K562 (cell line): ENCODE measurements around the gene OMA1. TPM values are rescaled to one million over a fixed set of nuclear protein-coding genes. Genes with fewer than 3 reads are reported as not detected.

Source experiments
- ATAC-seq: fragments of 200-7000 bp; cut with Tn5 transposase; 3 replicates; pipeline ENCODE4 v1.9.1; 2020; ENCODE audit warnings: moderate library complexity
- BruUV-seq: library from RNA; stranded (reverse); fragments of 400-500 nt; replicated peaks from 2 replicates; lab custom pipeline; 2021; lab: Mats Ljungman, UMichigan
- CTCF ChIA-PET: fragments of 300-600 bp; formaldehyde crosslinking; extraction: SDS; loops from one replicate; lab custom pipeline; 2021; ENCODE audit warnings: low intra/inter-chr PET ratio; lab: Yijun Ruan, JAX
- POLR2A ChIA-PET: fragments of 300-600, 350-650 bp; sonication (Branson Sonifier 250); formaldehyde crosslinking; extraction: SDS; loops from one replicate; lab custom pipeline; 2021; ENCODE audit warnings: antibody characterized with exemption, inconsistent platforms; lab: Yijun Ruan, JAX
- DNase-seq, 4 experiments: peaks; one replicate each; pipeline versions ENCODE4 v3.0.0 to v3.0.0-alpha.2; 2011 to 2018; ENCODE audit warnings: low spot score in 3 of 4, mixed read lengths in 3 of 4; ENCODE audit errors: extremely low read depth in 1 of 4
- FAIRE-seq: peaks from 2 replicates; lab custom pipeline; 2011; peaks lifted over from hg19 to GRCh38; lab: Jason Lieb, UNC
- H2AFZ ChIP-seq: 2 replicates; pipeline ENCODE4 v1.6.0; 2011; ENCODE audit warnings: low read depth, low read length, control low read depth, inconsistent platforms
- H3K27ac ChIP-seq: fragments of 200-600 bp; 3 replicates; pipeline ENCODE4 v1.8.0; 2011; ENCODE audit warnings: low read depth, mild to moderate bottlenecking, control low read depth, inconsistent platforms, low read length, moderate library complexity, mixed read lengths; ENCODE audit errors: extremely low read depth
- H3K27me3 ChIP-seq, 2 experiments: fragments of 300-600 bp in 1 of 2; 2 replicates in 1 of 2; 3 replicates in 1 of 2; pipeline versions ENCODE4 v1.6.0 to v1.8.0; 2011; ENCODE audit warnings: inconsistent platforms in 2 of 2, low read length in 2 of 2, mild to moderate bottlenecking in 1 of 2, mixed read lengths in 1 of 2, moderate library complexity in 1 of 2; ENCODE audit not compliant: control insufficient read depth in 2 of 2, insufficient read depth in 2 of 2
- H3K36me3 ChIP-seq: fragments of 300-600 bp; 3 replicates; pipeline ENCODE4 v1.8.0; 2011; ENCODE audit warnings: mild to moderate bottlenecking, low read length, inconsistent platforms; ENCODE audit not compliant: control insufficient read depth, insufficient read depth
- H3K4me1 ChIP-seq, 2 experiments: fragments of 200-600 bp in 1 of 2; replicated peaks in 1 of 2; 2 replicates in 1 of 2; 3 replicates in 1 of 2; pipeline versions ENCODE4 v1.5.1 to v1.8.0; 2011; ENCODE audit warnings: inconsistent platforms in 2 of 2, low read length in 2 of 2, mild to moderate bottlenecking in 1 of 2, mixed read lengths in 1 of 2, moderate library complexity in 1 of 2; ENCODE audit not compliant: control insufficient read depth in 2 of 2, insufficient read depth in 2 of 2
- H3K4me2 ChIP-seq: 2 replicates; pipeline ENCODE4 v1.6.1; 2011; ENCODE audit warnings: low read length, control low read depth, inconsistent platforms, mixed read lengths; ENCODE audit not compliant: insufficient read depth
- H3K4me3 ChIP-seq: fragments of 200-600 bp; sonication (generic), shearing (Covaris generic); 2 replicates; pipeline ENCODE4 v1.5.1; 2016; ENCODE audit warnings: control low read depth, inconsistent platforms
- H3K79me2 ChIP-seq: fragments of 200-600 bp; 3 replicates; pipeline ENCODE4 v1.8.0; 2011; ENCODE audit warnings: low read length, inconsistent platforms; ENCODE audit not compliant: control insufficient read depth, insufficient read depth
- H3K9ac ChIP-seq, 2 experiments: 2 replicates each; pipeline versions ENCODE4 v1.6.0 to v1.6.1; 2011; ENCODE audit warnings: low read depth in 2 of 2, low read length in 2 of 2, control low read depth in 1 of 2, inconsistent platforms in 1 of 2, mild to moderate bottlenecking in 1 of 2, mixed read lengths in 1 of 2; ENCODE audit not compliant: insufficient read depth in 1 of 2
- H3K9me1 ChIP-seq: one replicate; pipeline ENCODE4 v1.6.0; 2011; ENCODE audit warnings: inconsistent platforms, mild to moderate bottlenecking, low read length, moderate library complexity; ENCODE audit not compliant: control insufficient read depth, insufficient read depth
- H3K9me3 ChIP-seq: replicated peaks from 2 replicates; pipeline ENCODE4 v1.5.1; 2011; ENCODE audit warnings: low read depth, low read length, inconsistent platforms; ENCODE audit not compliant: control insufficient read depth, insufficient read depth
- H4K20me1 ChIP-seq: replicated peaks from 2 replicates; pipeline ENCODE4 v1.6.1; 2011; ENCODE audit warnings: low read length, inconsistent platforms, mixed read lengths; ENCODE audit not compliant: control insufficient read depth, insufficient read depth
- CXXC5 ChIP-seq: fragments of 250-450 bp; sonication (Bioruptor Pico); IDR thresholded peaks from 2 replicates; pipeline ENCODE4 v1.8.0; 2022; ENCODE audit warnings: inconsistent platforms, mild to moderate bottlenecking, moderate library complexity
- HDAC3 ChIP-seq: fragments of 450-650 bp; IDR thresholded peaks from 2 replicates; pipeline ENCODE4 v1.6.1; 2018; ENCODE audit warnings: borderline replicate concordance, mild to moderate bottlenecking, moderate library complexity; ENCODE audit not compliant: partially characterized antibody
- IFI16 ChIP-seq: fragments of 250-450 bp; sonication (Bioruptor Pico); IDR thresholded peaks from 2 replicates; pipeline ENCODE4 v2.1.2; 2022; ENCODE audit warnings: mild to moderate bottlenecking, inconsistent platforms
- KLF1 ChIP-seq: fragments of 450-650 bp; IDR thresholded peaks from 2 replicates; pipeline ENCODE4 v1.6.1; 2016; ENCODE audit warnings: missing genetic modification characterization, missing compliant biosample characterization
- MECOM ChIP-seq: fragments of 250-450 bp; sonication (Bioruptor Pico); IDR thresholded peaks from 2 replicates; pipeline ENCODE4 v1.8.0; 2022; ENCODE audit warnings: inconsistent platforms
- MIER1 ChIP-seq: fragments of 450-650 bp; IDR thresholded peaks from 2 replicates; pipeline ENCODE4 v1.6.1; 2016; ENCODE audit warnings: antibody characterized with exemption, mild to moderate bottlenecking, low read depth
- POLR2B ChIP-seq: fragments of 450-650 bp; IDR thresholded peaks from 2 replicates; pipeline ENCODE4 v1.6.1; 2018; ENCODE audit warnings: low read depth; ENCODE audit not compliant: partially characterized antibody
- RAD21 ChIP-seq, 2 experiments: fragments of 250-450 bp in 1 of 2; fragments of 450-650 bp in 1 of 2; sonication (Bioruptor Pico) in 1 of 2; formaldehyde crosslinking in 1 of 2; IDR thresholded peaks in 1 of 2; conservative IDR thresholded peaks in 1 of 2; 2 replicates each; pipeline versions ENCODE4 v1.4.0 to v1.8.0; 2020 to 2022; ENCODE audit warnings: mild to moderate bottlenecking in 2 of 2, moderate library complexity in 1 of 2
- ZBTB9 ChIP-seq: fragments of 450-650 bp; formaldehyde crosslinking; IDR thresholded peaks from 2 replicates; pipeline ENCODE4 v1.4.0; 2020; ENCODE audit warnings: mild to moderate bottlenecking, moderate library complexity
- ZFP36 ChIP-seq: fragments of 150-350 bp; IDR thresholded peaks from 2 replicates; pipeline ENCODE4 v1.6.1; 2018; ENCODE audit warnings: low read length, low read depth; ENCODE audit not compliant: partially characterized antibody
- WGBS: fragments of 100-300 bp; shearing (Covaris generic); methylation state at CpG from one replicate; pipeline ENCODE4 v1.1.6; 2016; ENCODE audit warnings: low coverage, mixed read lengths; ENCODE audit not compliant: insufficient coverage; ENCODE audit errors: missing lambda C conversion rate; 5-methylcytosine and 5-hydroxymethylcytosine counted together
- in situ Hi-C: fragments of 300-500 bp; cut with MboI; formaldehyde crosslinking; loops from 4 replicates; pipeline ENCODE4 v1.15.0; 2018; ENCODE audit warnings: inconsistent platforms, mixed read lengths
- intact Hi-C: fragments of 100-400 bp; cut with micrococcal nuclease; formaldehyde crosslinking; loops from 2 replicates; pipeline ENCODE4 v1.14.2; 2022
- polyA plus RNA-seq, 8 experiments: library from polyadenylated mRNA; depleted of rRNA in 4 of 8; stranded (reverse) in 5 of 8; unstranded in 3 of 8; fragments of >200 nt; fragmentation: Nextera tagmentation in 2 of 8; fragmentation: Illumina TruSeq in 1 of 8; extraction: Ambion mirVana in 2 of 8; extraction: Trizol in 1 of 8; gene quantifications; 2 replicates each; pipeline versions ENCODE4 v1.2.1 to v1.2.3, GENCODE V29; 2011 to 2014; ENCODE audit warnings: inconsistent platforms in 1 of 8, missing spikeins in 1 of 8
- total RNA-seq, 7 experiments: library from RNA; depleted of rRNA in 6 of 7; stranded (reverse); fragments of >200 nt in 6 of 7; fragmentation: Illumina TruSeq in 2 of 7; extraction: Trizol in 2 of 7; gene quantifications; 2 replicates each; pipeline versions ENCODE4 v1.2.1 to v1.2.3, GENCODE V29; 2011 to 2021; ENCODE audit warnings: low replicate concordance in 1 of 7
- TF ChIP-seq, protein P1 (sequence below): sonication (generic); formaldehyde crosslinking; IDR thresholded peaks from 2 replicates; pipeline ENCODE4 v1.8.0; 2023; ENCODE audit warnings: mild to moderate bottlenecking, missing genetic modification reagents
- TF ChIP-seq, protein P2 (sequence below): sonication (generic); formaldehyde crosslinking; IDR thresholded peaks from 2 replicates; pipeline ENCODE4 v1.8.0; 2023; ENCODE audit warnings: mild to moderate bottlenecking, missing genetic modification reagents

The OMA1 gene
- total and polyA plus RNA-seq, 9 of the 15 experiments (the other 6 are each of a cell fraction or from before 2014, with no cell fraction given), result 16.6 to 51.5 (median 33.5) TPM

- no peaks in the 10 kb centered on the region; the same call in none of the 2 replicates for H4K20me1 ChIP-seq
- DNase-seq (no peak), ATAC-seq (no peak), FAIRE-seq (no peak)
- H3K4me3 ChIP-seq, result no peak overlapping the region
- H3K27me3 ChIP-seq, result peaks cover 5 to 30% of the 10 kb centered on the region in 2 experiments; a peak in 4 of 5 replicates
- no peak overlapping the region for H2AFZ ChIP-seq
- H3K27ac ChIP-seq, result no peak overlapping the region
- CTCF ChIA-PET, result no interaction called here
- no TSS peak for BruUV-seq
- H3K9me1 ChIP-seq, result no peaks in the 10 kb centered on the region
- intact Hi-C loops, result no loop called here
- no peak overlapping the region for H3K9ac ChIP-seq
- no peaks in the 10 kb centered on the region for H3K9me3 ChIP-seq
- in situ Hi-C loops, result no loop called here
- H3K4me1 ChIP-seq, result no peaks in the 10 kb centered on the region; a peak in 1 of 5 replicates
- no peak overlapping the region for H3K4me2 ChIP-seq
- no peak for TF ChIP-seq ZBTB9
- no peak for TF ChIP-seq HDAC3
- no peak for TF ChIP-seq POLR2B
- TF ChIP-seq ZFP36, result no peak
- TF ChIP-seq, protein P1, sequence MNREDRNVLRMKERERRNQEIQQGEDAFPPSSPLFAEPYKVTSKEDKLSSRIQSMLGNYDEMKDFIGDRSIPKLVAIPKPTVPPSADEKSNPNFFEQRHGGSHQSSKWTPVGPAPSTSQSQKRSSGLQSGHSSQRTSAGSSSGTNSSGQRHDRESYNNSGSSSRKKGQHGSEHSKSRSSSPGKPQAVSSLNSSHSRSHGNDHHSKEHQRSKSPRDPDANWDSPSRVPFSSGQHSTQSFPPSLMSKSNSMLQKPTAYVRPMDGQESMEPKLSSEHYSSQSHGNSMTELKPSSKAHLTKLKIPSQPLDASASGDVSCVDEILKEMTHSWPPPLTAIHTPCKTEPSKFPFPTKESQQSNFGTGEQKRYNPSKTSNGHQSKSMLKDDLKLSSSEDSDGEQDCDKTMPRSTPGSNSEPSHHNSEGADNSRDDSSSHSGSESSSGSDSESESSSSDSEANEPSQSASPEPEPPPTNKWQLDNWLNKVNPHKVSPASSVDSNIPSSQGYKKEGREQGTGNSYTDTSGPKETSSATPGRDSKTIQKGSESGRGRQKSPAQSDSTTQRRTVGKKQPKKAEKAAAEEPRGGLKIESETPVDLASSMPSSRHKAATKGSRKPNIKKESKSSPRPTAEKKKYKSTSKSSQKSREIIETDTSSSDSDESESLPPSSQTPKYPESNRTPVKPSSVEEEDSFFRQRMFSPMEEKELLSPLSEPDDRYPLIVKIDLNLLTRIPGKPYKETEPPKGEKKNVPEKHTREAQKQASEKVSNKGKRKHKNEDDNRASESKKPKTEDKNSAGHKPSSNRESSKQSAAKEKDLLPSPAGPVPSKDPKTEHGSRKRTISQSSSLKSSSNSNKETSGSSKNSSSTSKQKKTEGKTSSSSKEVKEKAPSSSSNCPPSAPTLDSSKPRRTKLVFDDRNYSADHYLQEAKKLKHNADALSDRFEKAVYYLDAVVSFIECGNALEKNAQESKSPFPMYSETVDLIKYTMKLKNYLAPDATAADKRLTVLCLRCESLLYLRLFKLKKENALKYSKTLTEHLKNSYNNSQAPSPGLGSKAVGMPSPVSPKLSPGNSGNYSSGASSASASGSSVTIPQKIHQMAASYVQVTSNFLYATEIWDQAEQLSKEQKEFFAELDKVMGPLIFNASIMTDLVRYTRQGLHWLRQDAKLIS (CRISPR knock-in tag), result no peak
- no peak for TF ChIP-seq CXXC5 (CRISPR knock-in tag)
- TF ChIP-seq MIER1, result no peak
- TF ChIP-seq, protein P2, sequence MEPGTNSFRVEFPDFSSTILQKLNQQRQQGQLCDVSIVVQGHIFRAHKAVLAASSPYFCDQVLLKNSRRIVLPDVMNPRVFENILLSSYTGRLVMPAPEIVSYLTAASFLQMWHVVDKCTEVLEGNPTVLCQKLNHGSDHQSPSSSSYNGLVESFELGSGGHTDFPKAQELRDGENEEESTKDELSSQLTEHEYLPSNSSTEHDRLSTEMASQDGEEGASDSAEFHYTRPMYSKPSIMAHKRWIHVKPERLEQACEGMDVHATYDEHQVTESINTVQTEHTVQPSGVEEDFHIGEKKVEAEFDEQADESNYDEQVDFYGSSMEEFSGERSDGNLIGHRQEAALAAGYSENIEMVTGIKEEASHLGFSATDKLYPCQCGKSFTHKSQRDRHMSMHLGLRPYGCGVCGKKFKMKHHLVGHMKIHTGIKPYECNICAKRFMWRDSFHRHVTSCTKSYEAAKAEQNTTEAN (CRISPR knock-in tag), result no peak
- TF ChIP-seq RAD21 (CRISPR knock-in tag; conservative IDR thresholded peaks at IDR 0.05 in 1 of 2, IDR thresholded peaks at IDR 0.05 in 1 of 2), result no peak
- no peak for TF ChIP-seq KLF1 (tag)
- TF ChIP-seq IFI16 (CRISPR knock-in tag), result no peak
- TF ChIP-seq MECOM (CRISPR knock-in tag), result no peak
- TF ChIP-seq, all 486 proteins: peak for 0
- POLR2A ChIA-PET, result interaction anchor here (1.8 kb wide), 1 partner anchor 17 kb away, joined by 5 read pairs; no protein-coding TSS in a partner anchor
- Histone ChIP-seq H3K36me3 (no peaks in the 10 kb centered on the region), H3K79me2 (no peaks in the 10 kb centered on the region)
- 0% methylated on average over 3 of the region's 3 CpGs for WGBS
These were observed 90.1 kb downstream of the OMA1 start for GRCh38 chr1:58456470-58456869.
